Measurements from ENCODE around the gene TPST2.

Gene TPST2

GRCh38 chr22:26508148-26508547 is 81.8 kb downstream of the TPST2 start:
- no peak for TF ChIP-seq EZH2 (IDR thresholded peaks at IDR 0.05)
- no peak for TF ChIP-seq POLR2AphosphoS5 (IDR thresholded peaks at IDR 0.05; ENCODE audit: borderline replicate concordance, low read depth, low read length)
- no peak for TF ChIP-seq FOXP2 (optimal IDR thresholded peaks at IDR 0.05; ENCODE audit: control extremely low read depth, extremely low read length, insufficient read depth)
- peaks cover 63% of the 10 kb centered on the region for H3K36me3 ChIP-seq (ENCODE audit: insufficient read depth, low read length)
- DNase-seq (ENCODE audit: low read depth, low spot score), result no peak
- H3K9me3 ChIP-seq (ENCODE audit: low read depth, low read length), result no peaks in the 10 kb centered on the region
- H3K4me3 ChIP-seq, result no peak overlapping the region
- H3K27ac ChIP-seq, result no peak overlapping the region
- H3K9ac ChIP-seq (ENCODE audit: insufficient read length), result no peak overlapping the region

GRCh38 chr22:26503758-26504157 is 86.2 kb downstream of the TPST2 start:
- DNase-seq (ENCODE audit: low read depth, low spot score), result no peak
- no peak overlapping the region for H3K9ac ChIP-seq (ENCODE audit: insufficient read length)
- TF ChIP-seq POLR2AphosphoS5 (IDR thresholded peaks at IDR 0.05; ENCODE audit: borderline replicate concordance, low read depth, low read length) (no peak), FOXP2 (optimal IDR thresholded peaks at IDR 0.05; ENCODE audit: control extremely low read depth, extremely low read length, insufficient read depth) (no peak), EZH2 (IDR thresholded peaks at IDR 0.05) (no peak)
- H3K9me3 ChIP-seq (ENCODE audit: low read depth, low read length), result no peaks in the 10 kb centered on the region
- no peak overlapping the region for H3K27ac ChIP-seq
- H3K36me3 ChIP-seq (ENCODE audit: insufficient read depth, low read length), result peaks cover 80% of the 10 kb centered on the region
- H3K4me3 ChIP-seq, result no peak overlapping the region

GRCh38 chr22:26502688-26503561 is 87.0 kb downstream of the TPST2 start:
- no peak overlapping the region for H3K4me3 ChIP-seq
- H3K9me3 ChIP-seq (ENCODE audit: low read depth, low read length), result no peaks in the 10 kb centered on the region
- H3K9ac ChIP-seq (ENCODE audit: insufficient read length), result no peak overlapping the region
- DNase-seq (ENCODE audit: low read depth, low spot score), result no peak
- no peak overlapping the region for H3K27ac ChIP-seq
- no peak for TF ChIP-seq EZH2 (IDR thresholded peaks at IDR 0.05)
- peaks cover 76% of the 10 kb centered on the region for H3K36me3 ChIP-seq (ENCODE audit: insufficient read depth, low read length)

GRCh38 chr22:26501996-26502395 is 87.9 kb downstream of the TPST2 start:
- Histone ChIP-seq H3K36me3 (ENCODE audit: insufficient read depth, low read length) (peaks cover 75% of the 10 kb centered on the region), H3K4me3 (no peak overlapping the region), H3K27ac (no peak overlapping the region), H3K9ac (ENCODE audit: insufficient read length) (no peak overlapping the region), H3K9me3 (ENCODE audit: low read depth, low read length) (no peaks in the 10 kb centered on the region)
- DNase-seq (ENCODE audit: low read depth, low spot score), result no peak
- TF ChIP-seq POLR2AphosphoS5 (IDR thresholded peaks at IDR 0.05; ENCODE audit: borderline replicate concordance, low read depth, low read length) (no peak), EZH2 (IDR thresholded peaks at IDR 0.05) (no peak), FOXP2 (optimal IDR thresholded peaks at IDR 0.05; ENCODE audit: control extremely low read depth, extremely low read length, insufficient read depth) (no peak)

GRCh38 chr22:26499188-26499703 is 90.7 kb downstream of the TPST2 start:
- no peak overlapping the region for H3K4me3 ChIP-seq
- TF ChIP-seq POLR2AphosphoS5 (IDR thresholded peaks at IDR 0.05; ENCODE audit: borderline replicate concordance, low read depth, low read length) (no peak), EZH2 (IDR thresholded peaks at IDR 0.05) (no peak), FOXP2 (optimal IDR thresholded peaks at IDR 0.05; ENCODE audit: control extremely low read depth, extremely low read length, insufficient read depth) (no peak)
- peaks cover 78% of the 10 kb centered on the region for H3K36me3 ChIP-seq (ENCODE audit: insufficient read depth, low read length)
- H3K9me3 ChIP-seq (ENCODE audit: low read depth, low read length), result no peaks in the 10 kb centered on the region
- H3K27ac ChIP-seq, result no peak overlapping the region
- H3K9ac ChIP-seq (ENCODE audit: insufficient read length), result no peak overlapping the region
- DNase-seq (ENCODE audit: low read depth, low spot score), result no peak

- no peak overlapping the region for H3K9ac ChIP-seq (ENCODE audit: insufficient read length)
- TF ChIP-seq POLR2AphosphoS5 (IDR thresholded peaks at IDR 0.05; ENCODE audit: borderline replicate concordance, low read depth, low read length) (no peak), FOXP2 (optimal IDR thresholded peaks at IDR 0.05; ENCODE audit: control extremely low read depth, extremely low read length, insufficient read depth) (no peak), EZH2 (IDR thresholded peaks at IDR 0.05) (no peak)
- H3K36me3 ChIP-seq (ENCODE audit: insufficient read depth, low read length), result peaks cover 78% of the 10 kb centered on the region
- no peak overlapping the region for H3K4me3 ChIP-seq
- no peaks in the 10 kb centered on the region for H3K9me3 ChIP-seq (ENCODE audit: low read depth, low read length)
- H3K27ac ChIP-seq, result no peak overlapping the region
- DNase-seq (ENCODE audit: low read depth, low spot score), result no peak
Observed at GRCh38 chr22:26496456-26496855, 93.5 kb downstream of the TPST2 start.

GRCh38 chr22:26494506-26494905 is 95.4 kb downstream of the TPST2 start:
- H3K27ac ChIP-seq, result no peak overlapping the region
- no peaks in the 10 kb centered on the region for H3K9me3 ChIP-seq (ENCODE audit: low read depth, low read length)
- TF ChIP-seq FOXP2 (optimal IDR thresholded peaks at IDR 0.05; ENCODE audit: control extremely low read depth, extremely low read length, insufficient read depth), result no peak
- no peak for TF ChIP-seq POLR2AphosphoS5 (IDR thresholded peaks at IDR 0.05; ENCODE audit: borderline replicate concordance, low read depth, low read length)
- TF ChIP-seq EZH2 (IDR thresholded peaks at IDR 0.05), result no peak
- H3K4me3 ChIP-seq, result no peak overlapping the region
- H3K36me3 ChIP-seq (ENCODE audit: insufficient read depth, low read length), result peaks cover 83% of the 10 kb centered on the region
- DNase-seq (ENCODE audit: low read depth, low spot score), result no peak
- H3K9ac ChIP-seq (ENCODE audit: insufficient read length), result no peak overlapping the region

GRCh38 chr22:26492220-26492619 is 97.7 kb downstream of the TPST2 start:
- no peak for DNase-seq (ENCODE audit: low read depth, low spot score)
- H3K9me3 ChIP-seq (ENCODE audit: low read depth, low read length), result no peaks in the 10 kb centered on the region
- TF ChIP-seq POLR2AphosphoS5 (IDR thresholded peaks at IDR 0.05; ENCODE audit: borderline replicate concordance, low read depth, low read length) (peak; percentile 31; the same call in 1 of the 2 replicates), FOXP2 (optimal IDR thresholded peaks at IDR 0.05; ENCODE audit: control extremely low read depth, extremely low read length, insufficient read depth) (no peak)
- no peak overlapping the region for H3K9ac ChIP-seq (ENCODE audit: insufficient read length)
- no peak overlapping the region for H3K27ac ChIP-seq
- peaks cover 93% of the 10 kb centered on the region for H3K36me3 ChIP-seq (ENCODE audit: insufficient read depth, low read length)
- H3K4me3 ChIP-seq, result no peak overlapping the region
